ENCODE results near the gene PRELID3B.

Gene PRELID3B

DNA sequence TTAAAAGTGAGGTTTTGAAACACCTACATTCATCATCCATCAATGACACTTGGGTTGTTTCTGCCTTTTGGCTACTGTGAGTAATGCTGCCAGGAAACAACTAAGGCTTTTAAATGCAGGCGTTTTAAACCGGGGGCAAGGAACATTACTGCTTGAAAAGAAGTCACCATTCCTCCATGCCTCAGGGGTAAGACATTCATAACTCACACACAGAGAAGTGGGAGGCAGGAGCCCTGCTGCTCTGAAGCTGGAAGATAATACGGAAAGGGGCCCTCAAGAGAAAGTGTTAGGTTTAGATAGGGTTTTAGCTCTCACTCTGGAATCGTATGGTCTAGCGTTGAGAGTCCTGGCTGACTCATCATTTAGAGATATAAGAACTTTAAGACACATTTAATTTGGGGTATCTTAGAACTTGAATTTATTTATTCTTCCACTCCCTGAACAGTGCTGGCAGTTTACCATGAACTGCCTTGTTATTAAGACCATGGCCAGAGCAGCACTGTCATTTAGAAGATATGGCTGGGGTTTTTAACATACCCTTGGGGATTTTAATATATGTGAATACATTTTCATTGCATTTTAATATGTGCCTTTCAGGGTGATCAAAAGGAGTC, 21.5 kb downstream of the PRELID3B start:
- FAIRE-seq, result no peak
- TF ChIP-seq, protein P1, sequence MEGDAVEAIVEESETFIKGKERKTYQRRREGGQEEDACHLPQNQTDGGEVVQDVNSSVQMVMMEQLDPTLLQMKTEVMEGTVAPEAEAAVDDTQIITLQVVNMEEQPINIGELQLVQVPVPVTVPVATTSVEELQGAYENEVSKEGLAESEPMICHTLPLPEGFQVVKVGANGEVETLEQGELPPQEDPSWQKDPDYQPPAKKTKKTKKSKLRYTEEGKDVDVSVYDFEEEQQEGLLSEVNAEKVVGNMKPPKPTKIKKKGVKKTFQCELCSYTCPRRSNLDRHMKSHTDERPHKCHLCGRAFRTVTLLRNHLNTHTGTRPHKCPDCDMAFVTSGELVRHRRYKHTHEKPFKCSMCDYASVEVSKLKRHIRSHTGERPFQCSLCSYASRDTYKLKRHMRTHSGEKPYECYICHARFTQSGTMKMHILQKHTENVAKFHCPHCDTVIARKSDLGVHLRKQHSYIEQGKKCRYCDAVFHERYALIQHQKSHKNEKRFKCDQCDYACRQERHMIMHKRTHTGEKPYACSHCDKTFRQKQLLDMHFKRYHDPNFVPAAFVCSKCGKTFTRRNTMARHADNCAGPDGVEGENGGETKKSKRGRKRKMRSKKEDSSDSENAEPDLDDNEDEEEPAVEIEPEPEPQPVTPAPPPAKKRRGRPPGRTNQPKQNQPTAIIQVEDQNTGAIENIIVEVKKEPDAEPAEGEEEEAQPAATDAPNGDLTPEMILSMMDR (IDR thresholded peaks at IDR 0.05; ENCODE audit: insufficient read depth, missing control alignments), result no peak
- DNase-seq (ENCODE audit: insufficient read length, low spot score), result no peak

DNA sequence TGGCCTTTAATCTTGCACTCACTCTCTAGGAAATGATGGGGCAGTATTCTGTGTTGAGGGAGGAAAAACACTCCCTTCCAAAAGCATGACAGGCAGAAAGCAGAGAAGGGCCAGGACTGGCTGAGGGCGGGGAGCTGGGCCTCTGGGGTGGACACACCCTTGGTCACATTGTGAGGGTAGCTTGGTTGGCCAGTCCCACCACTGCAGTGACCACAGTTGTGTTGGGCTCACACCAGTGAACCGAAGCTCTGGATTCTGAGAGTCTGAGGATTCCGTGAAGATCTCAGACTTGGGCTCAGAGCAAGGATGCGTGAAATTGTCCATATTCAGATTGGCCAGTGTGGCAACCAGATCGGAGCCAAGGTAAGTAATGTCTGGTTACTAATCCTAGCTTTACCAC, 23.4 kb downstream of the PRELID3B start, which contains the start of gene TUBB1:
TSS of gene TUBB1 (plus strand) at position 213 of the 400 bp plus-strand sequence. CDS start at position 307, 94 bp downstream.
- DNase-seq (ENCODE audit: insufficient read length, low spot score) (no peak), FAIRE-seq (no peak)
- TF ChIP-seq, protein P1 (IDR thresholded peaks at IDR 0.05; ENCODE audit: insufficient read depth, missing control alignments), result no peak

DNA sequence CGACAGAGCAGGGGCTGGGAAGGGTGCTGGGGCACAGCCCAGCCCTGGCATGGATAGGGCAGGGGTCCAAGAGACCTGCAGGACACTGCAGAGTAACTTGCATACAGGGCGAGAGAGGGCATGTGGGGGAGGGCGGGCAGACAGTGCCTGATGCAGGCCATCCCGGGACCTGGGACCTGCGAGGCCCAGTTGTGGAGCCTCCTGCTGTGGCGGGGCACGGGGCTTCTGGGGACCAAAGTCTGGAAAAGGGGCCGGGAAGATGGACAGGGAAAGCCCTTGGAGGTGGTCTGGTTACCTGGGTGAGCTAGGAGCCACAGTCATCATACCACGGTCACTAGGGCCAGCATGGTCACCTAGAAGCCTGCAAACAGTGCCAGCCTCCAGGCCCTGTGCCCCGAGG, 23.8 kb downstream of the PRELID3B start:
- DNase-seq (ENCODE audit: insufficient read length, low spot score) (no peak), FAIRE-seq (no peak)
- TF ChIP-seq, protein P1 (IDR thresholded peaks at IDR 0.05; ENCODE audit: insufficient read depth, missing control alignments), result no peak

DNA sequence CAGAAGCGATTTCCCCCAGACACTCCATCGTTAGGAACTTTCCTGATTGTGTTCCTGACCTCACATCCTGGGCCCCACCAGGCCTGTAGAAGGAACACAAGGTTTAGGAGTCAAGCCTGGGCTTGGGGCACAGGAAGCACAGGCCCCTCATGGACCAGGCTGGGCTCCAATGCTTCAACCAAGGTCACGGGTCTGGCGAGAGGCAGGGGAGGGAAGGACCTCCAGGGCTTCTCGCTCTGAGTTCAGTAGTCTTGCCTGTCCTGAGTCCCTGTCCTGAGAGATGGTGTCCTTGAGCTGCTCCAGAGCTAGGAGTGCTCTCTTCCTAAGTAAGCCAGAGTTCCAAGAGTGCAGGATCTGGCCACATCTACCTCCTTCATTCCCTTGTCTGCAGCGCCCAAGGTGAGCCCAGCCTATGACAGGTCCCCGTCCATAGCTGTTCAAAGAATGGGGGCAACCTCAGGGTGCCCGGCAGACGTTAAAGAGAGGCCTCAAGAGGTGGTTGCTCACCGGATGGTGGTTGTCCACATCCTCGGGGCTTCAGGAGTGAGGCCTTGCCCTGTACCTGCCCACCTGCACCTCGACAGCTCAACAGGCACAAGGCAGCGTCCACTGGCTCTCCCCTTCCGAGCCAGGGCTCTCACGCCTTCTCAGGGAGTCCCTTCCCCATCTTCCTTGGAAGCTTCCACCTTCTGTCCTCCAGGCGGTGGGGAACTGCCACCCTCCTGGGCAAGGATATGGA, 24.9 kb downstream of the PRELID3B start:
- FAIRE-seq (no peak), DNase-seq (ENCODE audit: insufficient read length, low spot score) (no peak)
- TF ChIP-seq, protein P1 (IDR thresholded peaks at IDR 0.05; ENCODE audit: insufficient read depth, missing control alignments), result no peak

DNA sequence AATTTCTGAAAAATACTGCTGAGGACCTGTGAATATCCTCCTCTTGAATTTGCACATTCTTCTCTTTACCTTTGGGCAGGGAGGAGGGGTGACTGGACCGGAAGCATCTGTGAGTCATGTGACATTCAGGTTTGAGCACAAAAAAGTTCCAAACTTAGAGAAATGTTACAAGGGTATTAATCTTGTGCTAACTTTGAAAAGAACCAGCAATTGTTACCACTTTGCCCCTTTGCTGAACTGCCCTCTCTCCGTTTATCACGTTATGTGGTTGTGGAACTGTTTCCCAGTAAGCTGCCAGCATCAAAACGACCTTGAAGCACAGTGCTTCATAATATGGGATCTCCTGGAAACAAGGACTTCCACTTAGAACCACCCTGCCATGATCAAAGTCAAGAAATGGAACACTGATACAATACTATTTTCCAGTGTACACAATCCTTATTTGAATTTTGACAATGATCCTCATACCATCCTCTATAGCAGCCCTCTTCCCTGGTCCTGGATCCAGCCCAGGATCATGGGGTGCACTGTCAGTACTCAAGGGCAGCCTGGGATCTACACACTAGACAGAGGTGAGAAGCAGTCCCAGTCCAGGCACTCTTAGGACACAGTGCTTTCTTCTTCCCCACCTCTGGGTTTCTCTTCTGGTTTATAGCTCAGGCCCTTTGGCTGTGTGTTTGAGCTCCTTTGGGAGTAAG, 25.6 kb downstream of the PRELID3B start:
- TF ChIP-seq, protein P1 (IDR thresholded peaks at IDR 0.05; ENCODE audit: insufficient read depth, missing control alignments), result no peak
- DNase-seq (ENCODE audit: insufficient read length, low spot score) (no peak), FAIRE-seq (no peak)

DNA sequence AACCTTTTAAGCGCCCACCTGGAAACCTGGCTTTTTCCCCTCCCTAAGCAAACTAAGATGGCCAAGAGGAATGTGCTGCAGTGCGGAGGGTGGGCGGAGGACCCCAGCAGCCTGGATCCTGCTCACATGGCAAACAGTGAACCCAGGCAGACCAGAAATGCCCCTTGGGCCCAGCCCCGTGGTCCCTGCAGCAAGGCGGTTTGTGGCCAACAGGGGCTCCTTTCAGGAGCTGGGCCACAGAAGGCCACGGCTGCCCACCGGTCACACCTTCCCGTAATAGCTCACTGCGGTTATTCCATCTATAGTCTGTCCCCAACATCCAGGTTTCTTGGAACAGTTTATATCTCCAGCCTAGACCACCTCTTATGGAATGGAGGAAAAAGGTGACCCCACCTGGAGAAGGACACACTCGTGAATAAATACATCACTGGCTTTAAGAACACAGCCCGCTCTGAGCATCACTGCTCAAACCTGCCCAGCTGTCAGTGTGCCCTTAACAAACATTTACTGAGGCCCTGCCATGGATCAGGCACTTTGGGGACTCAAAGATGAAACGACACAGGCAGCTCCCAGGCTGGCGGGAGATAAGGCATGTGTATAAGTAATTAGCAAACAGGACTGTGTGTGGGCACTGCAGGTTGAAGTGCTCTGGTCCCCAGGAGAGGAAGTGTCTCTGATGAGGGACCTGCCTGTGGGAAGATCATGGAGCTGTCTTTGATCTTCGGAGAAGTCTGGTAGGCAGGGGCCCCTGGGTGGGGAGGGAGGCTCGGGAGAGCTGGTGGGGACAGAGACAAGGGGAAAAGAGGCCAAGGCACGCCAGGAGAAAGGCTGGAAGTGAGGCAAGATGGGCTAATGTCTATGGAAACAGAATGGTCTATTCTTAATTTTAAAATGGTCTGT, 26.5 kb downstream of the PRELID3B start:
- TF ChIP-seq, protein P1 (IDR thresholded peaks at IDR 0.05; ENCODE audit: insufficient read depth, missing control alignments), result no peak
- DNase-seq (ENCODE audit: insufficient read length, low spot score) (no peak), FAIRE-seq (no peak)

Measured in D721Med (cell line).